HG03045 (cell line): ENCODE measurements around the gene MISP3.
A peak's percentile ranks its signal among the peaks of the same experiment; 100 is the strongest.

Source experiments
- ATAC-seq: cut with Tn5 transposase; IDR thresholded peaks from one replicate; pipeline ENCODE4 v1.9.1; 2021; ENCODE audit warnings: mild to moderate bottlenecking, moderate library complexity; ENCODE audit not compliant: unreplicated experiment

MISP3 gene

DNA sequence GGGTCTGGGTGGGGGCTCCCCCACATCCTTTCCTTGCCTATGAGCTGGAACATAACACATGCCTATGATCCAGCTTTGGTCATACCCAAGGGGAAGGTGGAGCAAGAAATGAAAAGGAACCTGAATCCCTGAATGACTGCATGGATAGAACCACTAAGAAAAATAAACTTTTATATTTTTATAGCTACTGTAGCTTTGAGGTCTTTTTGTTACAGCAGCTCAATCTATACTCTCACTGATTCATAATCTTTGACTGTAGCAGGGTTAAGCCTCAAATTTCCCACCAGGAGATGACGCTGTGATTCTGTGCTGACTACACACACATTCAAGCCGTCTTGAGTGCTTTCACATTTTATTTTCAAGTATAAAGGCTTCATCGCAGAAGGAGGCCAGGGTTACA, 19.6 kb upstream of the MISP3 start:
- no peak for ATAC-seq

GRCh38 chr19:14053500-14053899, 19.1 kb upstream of the MISP3 start:
- ATAC-seq: no peak

GRCh38 chr19:14054099-14054498, 18.5 kb upstream of the MISP3 start:
- ATAC-seq: no peak

- ATAC-seq: no peak
Observed at GRCh38 chr19:14054721-14055120, 17.9 kb upstream of the MISP3 start.

- ATAC-seq: no peak
Observed at GRCh38 chr19:14055396-14055795, 17.2 kb upstream of the MISP3 start.

DNA sequence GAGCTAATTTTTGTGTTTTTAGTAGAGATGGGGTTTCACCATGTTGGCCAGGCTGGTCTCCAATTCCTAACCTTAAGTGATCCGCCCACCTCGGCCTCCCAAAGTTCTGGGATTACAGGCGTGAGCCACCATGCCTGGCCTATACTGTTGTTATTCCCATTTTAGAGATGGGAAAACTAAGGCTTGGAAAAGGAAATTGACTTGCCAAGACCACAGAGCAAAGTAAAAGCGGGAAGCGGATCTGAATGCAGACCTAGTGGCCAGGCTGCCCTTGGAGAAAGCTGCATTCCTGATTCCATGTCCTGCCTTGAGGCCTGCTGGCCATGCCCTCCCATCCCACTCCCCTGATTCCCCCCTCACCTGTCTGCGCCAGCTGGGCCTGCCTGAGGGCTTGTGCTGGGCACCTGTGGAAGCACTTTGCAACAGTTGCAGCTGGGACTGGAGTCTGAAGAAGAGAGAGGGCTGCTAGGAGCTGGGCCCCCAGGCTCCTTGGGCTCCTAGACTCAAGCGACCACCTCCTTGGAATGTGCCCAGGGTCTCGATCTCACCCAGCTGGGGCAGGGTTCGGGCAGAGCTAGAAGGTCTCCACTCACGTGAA, 16.4 kb upstream of the MISP3 start:
- ATAC-seq: no peak

DNA sequence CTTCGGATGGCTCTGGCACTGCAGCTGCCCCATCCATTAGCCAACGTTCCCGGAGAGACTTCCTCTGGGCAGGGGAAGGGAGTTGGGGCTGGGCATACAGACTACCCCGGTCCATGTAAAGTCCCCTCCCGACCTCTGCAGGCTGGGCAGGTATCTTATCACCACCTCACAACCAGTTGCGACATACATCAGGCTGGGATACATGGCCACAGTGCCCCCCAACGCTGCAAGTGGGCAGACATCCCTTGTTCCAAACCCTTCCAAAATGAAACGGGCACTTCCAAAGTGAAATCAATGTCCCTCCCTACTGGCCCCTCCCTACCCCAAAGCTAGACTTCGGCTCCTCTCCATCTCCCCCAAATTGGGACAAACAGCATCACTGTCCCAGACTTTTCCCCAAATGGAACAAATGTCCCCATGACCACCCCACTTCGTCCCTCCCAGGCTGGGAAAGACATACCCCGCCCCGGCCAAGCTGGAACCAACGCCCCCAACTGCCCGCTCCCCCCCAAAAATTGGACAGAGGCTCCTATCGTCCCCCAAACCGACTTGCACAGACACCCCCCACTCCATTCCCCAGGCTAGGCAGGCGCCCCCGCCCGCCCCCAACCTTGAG, 15.7 kb upstream of the MISP3 start:
- ATAC-seq: no peak

GRCh38 chr19:14058182-14059092, 14.1 kb upstream of the MISP3 start:
- ATAC-seq: no peak

DNA sequence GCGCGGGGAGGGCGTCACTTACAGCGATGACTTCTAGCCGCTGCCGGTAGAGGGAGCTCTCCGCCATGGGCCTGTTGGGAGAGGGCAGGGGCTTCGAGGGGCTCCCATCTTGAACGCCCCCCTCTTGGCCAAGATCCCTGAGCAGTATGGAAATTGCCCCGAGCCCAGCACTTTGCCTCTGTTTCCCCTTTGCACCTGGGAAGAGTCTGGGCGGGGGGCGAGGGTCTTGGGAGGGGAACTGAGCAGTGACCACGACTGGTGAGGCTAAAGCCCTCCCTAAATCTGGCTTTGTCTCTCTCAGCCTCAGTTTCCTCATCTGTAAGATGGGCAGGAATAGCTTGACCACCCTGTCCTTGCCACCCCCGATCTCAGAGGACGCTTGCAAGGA, 13.5 kb upstream of the MISP3 start:
- ATAC-seq: no peak

- no peak for ATAC-seq
Observed at GRCh38 chr19:14059652-14060155, 12.9 kb upstream of the MISP3 start.

GRCh38 chr19:14061081-14061749, 11.4 kb upstream of the MISP3 start:
- no peak for ATAC-seq

DNA sequence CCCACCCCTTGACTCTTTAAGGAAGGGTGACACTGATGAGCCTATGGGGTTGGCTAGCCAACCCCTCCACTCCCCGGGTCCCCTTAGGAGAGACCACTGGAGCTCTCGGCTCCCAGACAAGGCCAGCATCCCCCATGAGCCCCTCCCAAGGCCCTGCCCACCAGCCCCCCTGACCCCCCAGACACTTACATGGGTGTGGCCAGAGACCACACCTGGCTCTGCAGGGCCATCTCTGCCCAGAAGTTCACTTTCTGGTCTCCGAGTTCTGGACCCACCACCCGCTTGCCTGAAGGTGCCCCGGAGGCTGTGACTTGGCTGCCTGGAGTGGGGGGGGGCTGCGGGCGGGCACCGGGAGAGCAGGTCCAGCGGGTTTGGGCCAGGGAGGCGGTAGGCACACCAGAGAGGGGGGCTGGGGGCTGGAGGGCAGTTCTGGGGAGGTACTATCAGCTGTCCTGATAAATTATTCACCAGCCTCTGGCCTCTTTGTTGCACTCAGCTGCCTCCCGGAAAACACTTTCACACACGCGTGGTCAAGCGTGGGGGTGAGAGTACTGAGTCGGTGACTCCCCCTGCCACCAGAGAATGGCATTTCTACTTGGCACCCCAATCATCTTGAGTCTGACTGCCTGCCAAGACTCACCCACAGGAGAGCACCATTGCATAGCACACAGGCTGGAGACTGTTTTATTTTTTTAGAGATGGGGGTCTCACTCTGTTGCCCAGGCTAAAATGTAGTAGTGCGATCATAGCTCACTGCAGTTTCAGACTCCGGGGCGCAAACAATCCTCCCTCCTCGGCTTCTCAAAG, 10.6 kb upstream of the MISP3 start, which contains the start of gene PALM3:
Gene PALM3, minus strand, starts transcription at position 326 of the 807 bp plus-strand sequence. Its CDS starts 96 bp downstream, at position 230.
- ATAC-seq: no peak

DNA sequence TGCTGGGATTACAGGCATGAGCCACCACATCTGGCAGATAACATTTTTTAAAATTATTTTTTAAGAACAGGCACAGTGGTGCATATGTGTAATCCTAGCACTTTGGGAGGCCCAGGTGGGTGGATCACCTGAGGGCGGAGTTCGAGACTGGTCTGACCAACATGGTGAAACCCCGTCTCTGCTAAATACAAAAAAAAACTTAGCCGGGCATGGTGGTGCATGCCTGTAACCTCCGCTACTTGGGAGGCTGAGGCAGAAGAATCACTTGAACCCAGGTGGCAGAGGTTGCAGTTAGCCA, 10.1 kb upstream of the MISP3 start:
- ATAC-seq: no peak

DNA sequence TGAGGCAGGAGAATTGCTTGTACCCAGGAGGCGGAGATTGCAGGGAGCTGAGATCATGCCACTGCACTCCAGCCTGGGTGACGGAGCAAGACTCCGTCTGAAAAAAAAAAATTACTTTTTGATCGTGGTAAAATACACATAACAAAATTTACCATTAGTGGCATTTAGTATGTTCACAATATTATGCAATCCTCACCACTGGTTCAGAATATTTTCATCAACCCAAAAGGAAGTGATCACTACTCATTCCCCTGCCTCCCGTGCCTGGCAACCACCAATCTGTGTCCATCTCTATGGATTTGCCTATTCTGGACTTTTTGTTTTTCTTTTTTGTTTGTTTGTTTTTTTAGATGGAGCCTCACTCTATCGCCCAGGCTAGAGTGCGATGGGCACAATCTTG, 9.5 kb upstream of the MISP3 start:
- no peak for ATAC-seq

DNA sequence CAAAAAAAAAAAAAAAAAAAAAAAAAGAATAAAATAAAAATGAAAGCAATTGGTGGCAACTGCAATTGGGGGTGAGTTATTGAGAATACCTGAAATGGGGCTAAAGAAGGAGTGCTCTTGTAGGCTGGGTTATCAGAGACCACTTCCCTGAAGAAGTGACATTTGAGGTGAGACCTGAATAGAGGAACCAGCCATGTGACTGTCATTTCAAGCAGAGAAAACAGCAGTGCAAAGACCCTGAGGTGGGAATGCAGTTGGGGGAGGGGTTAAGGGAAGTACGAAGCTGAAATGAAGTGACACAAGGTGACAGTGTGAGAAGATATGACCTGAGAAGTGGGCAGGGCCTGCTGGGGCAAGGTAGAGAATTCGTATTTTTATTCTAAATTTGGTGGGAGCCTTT, 6.5 kb upstream of the MISP3 start:
- no peak for ATAC-seq

- no peak for ATAC-seq
Observed at GRCh38 chr19:14070268-14071050, 2.1 kb upstream of the MISP3 start.

GRCh38 chr19:14073261-14073924, 807 bp downstream of the MISP3 start:
- peak; percentile 55 for ATAC-seq

- no peak for ATAC-seq
Observed at GRCh38 chr19:14073925-14074838, 1.6 kb downstream of the MISP3 start.
